OCI-LY7 (cell line): ENCODE data around the gene TRH.

Source experiments
- EZH2phosphoT487 ChIP-seq: fragments of 200-600 bp; sonication (generic); IDR thresholded peaks from 2 replicates; pipeline ENCODE4 v1.6.1; 2018; ENCODE audit warnings: low read depth, borderline replicate concordance, mild to moderate bottlenecking, mixed run types, antibody characterized with exemption, low read length, moderate library complexity, mixed read lengths
- TF ChIP-seq, protein P1 (sequence below): fragments of 200-600 bp; sonication (generic); conservative IDR thresholded peaks from 2 replicates; pipeline ENCODE4 v1.5.1; 2014; ENCODE audit warnings: mild to moderate bottlenecking, antibody characterized with exemption, low read length, moderate library complexity, mixed read lengths

DNA sequence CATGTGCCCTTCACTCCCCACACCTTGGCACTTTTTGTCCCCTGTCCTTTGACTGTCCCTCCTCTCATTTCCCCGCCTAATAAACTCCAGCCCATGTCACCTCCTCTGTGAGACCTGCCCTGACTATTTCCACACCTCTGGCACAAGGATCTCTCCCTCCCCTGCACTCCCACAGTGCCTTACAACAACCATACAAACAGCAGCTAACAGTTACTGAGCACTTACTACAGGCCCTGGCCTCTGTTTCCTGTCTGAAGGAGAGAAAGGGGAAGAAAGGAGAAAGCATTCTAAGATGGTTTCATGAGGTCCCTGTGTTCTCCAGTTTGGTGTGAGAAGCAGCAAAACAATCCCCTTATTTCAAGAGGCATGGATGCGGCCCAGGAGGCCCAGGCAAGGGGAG is 20.0 kb upstream of the TRH start:
- TF ChIP-seq, protein P1, sequence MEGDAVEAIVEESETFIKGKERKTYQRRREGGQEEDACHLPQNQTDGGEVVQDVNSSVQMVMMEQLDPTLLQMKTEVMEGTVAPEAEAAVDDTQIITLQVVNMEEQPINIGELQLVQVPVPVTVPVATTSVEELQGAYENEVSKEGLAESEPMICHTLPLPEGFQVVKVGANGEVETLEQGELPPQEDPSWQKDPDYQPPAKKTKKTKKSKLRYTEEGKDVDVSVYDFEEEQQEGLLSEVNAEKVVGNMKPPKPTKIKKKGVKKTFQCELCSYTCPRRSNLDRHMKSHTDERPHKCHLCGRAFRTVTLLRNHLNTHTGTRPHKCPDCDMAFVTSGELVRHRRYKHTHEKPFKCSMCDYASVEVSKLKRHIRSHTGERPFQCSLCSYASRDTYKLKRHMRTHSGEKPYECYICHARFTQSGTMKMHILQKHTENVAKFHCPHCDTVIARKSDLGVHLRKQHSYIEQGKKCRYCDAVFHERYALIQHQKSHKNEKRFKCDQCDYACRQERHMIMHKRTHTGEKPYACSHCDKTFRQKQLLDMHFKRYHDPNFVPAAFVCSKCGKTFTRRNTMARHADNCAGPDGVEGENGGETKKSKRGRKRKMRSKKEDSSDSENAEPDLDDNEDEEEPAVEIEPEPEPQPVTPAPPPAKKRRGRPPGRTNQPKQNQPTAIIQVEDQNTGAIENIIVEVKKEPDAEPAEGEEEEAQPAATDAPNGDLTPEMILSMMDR = no peak
- no peak for TF ChIP-seq EZH2phosphoT487
